H1 (cell line): ENCODE measurements around the gene GLUD1. TPM values are rescaled to one million over a fixed set of nuclear protein-coding genes. Genes with fewer than 3 reads are reported as not detected.

ENCODE experiments used
- CTCF ChIA-PET: fragments of 300-600 bp; sonication (Branson Sonifier 250); formaldehyde crosslinking; loops from one replicate; lab custom pipeline; 2021; ENCODE audit not compliant: partially characterized antibody; lab: Charles Lee
- POLR2A ChIA-PET: fragments of 300-600 bp; sonication (Branson Sonifier 250); formaldehyde crosslinking; loops from one replicate; lab custom pipeline; 2021; ENCODE audit warnings: inconsistent platforms; ENCODE audit not compliant: partially characterized antibody; lab: Charles Lee
- DNase-seq, 2 experiments: peaks; one replicate each; pipeline versions ENCODE4 v3.0.0 to v3.0.0-alpha.2; 2010 to 2022; ENCODE audit warnings: low spot score in 2 of 2, low read depth in 1 of 2, mixed read lengths in 1 of 2
- FAIRE-seq: peaks from 2 replicates; lab custom pipeline; 2011; peaks lifted over from hg19 to GRCh38; lab: Jason Lieb, UNC
- H2AFZ ChIP-seq: 2 replicates; pipeline ENCODE4 v1.8.1; 2012; ENCODE audit warnings: low read length, inconsistent platforms
- H2AK5ac ChIP-seq: 2 replicates; pipeline ENCODE4 v1.6.1; 2013; ENCODE audit warnings: low read depth, low read length
- H2BK120ac ChIP-seq: replicated peaks from 2 replicates; pipeline ENCODE3; 2013; ENCODE audit warnings: low read depth, low read length, inconsistent platforms
- H2BK12ac ChIP-seq: 2 replicates; pipeline ENCODE4 v1.6.1; 2013; ENCODE audit warnings: low read depth, low read length
- H2BK15ac ChIP-seq: 2 replicates; pipeline ENCODE4 v1.6.1; 2013; ENCODE audit warnings: low read length
- H2BK20ac ChIP-seq: 2 replicates; pipeline ENCODE4 v1.6.1; 2013; ENCODE audit warnings: low read length
- H2BK5ac ChIP-seq: 2 replicates; pipeline ENCODE4 v1.6.1; 2013; ENCODE audit warnings: low read depth, low read length
- H3K14ac ChIP-seq: 2 replicates; pipeline ENCODE4 v1.6.1; 2013; ENCODE audit warnings: inconsistent platforms; ENCODE audit not compliant: insufficient read length
- H3K18ac ChIP-seq: 2 replicates; pipeline ENCODE4 v1.6.1; 2013; ENCODE audit warnings: low read length; ENCODE audit errors: extremely low read depth
- H3K23ac ChIP-seq: 2 replicates; pipeline ENCODE4 v1.6.1; 2013; ENCODE audit warnings: inconsistent platforms; ENCODE audit not compliant: insufficient read length
- H3K23me2 ChIP-seq: 2 replicates; pipeline ENCODE4 v1.6.1; 2013; ENCODE audit warnings: low read depth, low read length
- H3K27ac ChIP-seq: 2 replicates; pipeline ENCODE4 v1.6.1; 2011; ENCODE audit warnings: low read depth, low read length, inconsistent platforms
- H3K27me3 ChIP-seq, 4 experiments: replicated peaks in 1 of 4; 1 replicate in 1 of 4; 2 replicates in 3 of 4; pipeline versions ENCODE4 v1.6.1 to v1.8.1; 2011 to 2013; ENCODE audit warnings: low read length in 3 of 4, mild to moderate bottlenecking in 3 of 4, inconsistent platforms in 2 of 4, mixed read lengths in 2 of 4, moderate library complexity in 1 of 4; ENCODE audit not compliant: control insufficient read depth in 3 of 4, insufficient read depth in 3 of 4; ENCODE audit errors: extremely low read depth in 1 of 4
- H3K36me3 ChIP-seq, 4 experiments: 2 replicates each; pipeline versions ENCODE4 v1.6.1 to v1.8.1; 2011 to 2013; ENCODE audit warnings: mild to moderate bottlenecking in 4 of 4, low read length in 3 of 4, moderate library complexity in 2 of 4, control low read depth in 1 of 4, inconsistent platforms in 1 of 4; ENCODE audit not compliant: insufficient read depth in 4 of 4, control insufficient read depth in 2 of 4
- H3K4ac ChIP-seq: replicated peaks from 2 replicates; pipeline ENCODE3; 2013; ENCODE audit warnings: low read length, low read depth, mixed read lengths, inconsistent platforms; ENCODE audit not compliant: insufficient read length
- H3K4me1 ChIP-seq, 4 experiments: replicated peaks in 1 of 4; 1 replicate in 1 of 4; 2 replicates in 3 of 4; pipeline versions ENCODE4 v1.6.1 to v1.8.1; 2011 to 2013; ENCODE audit warnings: low read length in 3 of 4, inconsistent platforms in 2 of 4, mixed read lengths in 1 of 4; ENCODE audit not compliant: insufficient read depth in 4 of 4, control insufficient read depth in 3 of 4
- H3K4me2 ChIP-seq, 2 experiments: 2 replicates each; pipeline versions ENCODE4 v1.6.1 to v1.8.1; 2011 to 2013; ENCODE audit warnings: low read depth in 2 of 2, low read length in 2 of 2, control low read depth in 1 of 2, inconsistent platforms in 1 of 2, mild to moderate bottlenecking in 1 of 2; ENCODE audit not compliant: insufficient read depth in 1 of 2
- H3K4me3 ChIP-seq, 4 experiments: fragments of 200-600, 300-600 bp in 1 of 4; sonication (generic), shearing (Covaris generic), sonication (Bioruptor Twin) in 1 of 4; 2 replicates each; pipeline versions ENCODE4 v1.5.1 to v1.8.1; 2011 to 2016; ENCODE audit warnings: low read length in 4 of 4, low read depth in 3 of 4, control low read depth in 2 of 4, inconsistent platforms in 2 of 4, mild to moderate bottlenecking in 2 of 4, mixed read lengths in 1 of 4, moderate library complexity in 1 of 4; ENCODE audit not compliant: insufficient read depth in 2 of 4; ENCODE audit errors: extremely low read depth in 1 of 4
- H3K56ac ChIP-seq: replicated peaks from 2 replicates; pipeline ENCODE3; 2013; ENCODE audit warnings: low read depth, mild to moderate bottlenecking, mixed read lengths, low read length, inconsistent platforms; ENCODE audit not compliant: insufficient read length
- H3K79me1 ChIP-seq: 2 replicates; pipeline ENCODE4 v1.6.1; 2013; ENCODE audit warnings: low read depth, low read length, control low read depth
- H3K79me2 ChIP-seq, 2 experiments: 2 replicates each; pipeline versions ENCODE4 v1.6.1 to v1.8.1; 2012 to 2013; ENCODE audit warnings: low read length in 2 of 2, mild to moderate bottlenecking in 2 of 2, inconsistent platforms in 1 of 2; ENCODE audit not compliant: insufficient read depth in 2 of 2, control insufficient read depth in 1 of 2
- H3K9ac ChIP-seq, 4 experiments: replicated peaks in 1 of 4; 1 replicate in 1 of 4; 2 replicates in 3 of 4; pipeline versions ENCODE4 v1.6.1 to v1.8.1; 2011 to 2013; ENCODE audit warnings: low read depth in 3 of 4, low read length in 3 of 4, control low read depth in 2 of 4, mild to moderate bottlenecking in 2 of 4, moderate library complexity in 2 of 4, inconsistent platforms in 1 of 4; ENCODE audit errors: extremely low read depth in 1 of 4
- H3K9me3 ChIP-seq, 2 experiments: 2 replicates each; pipeline versions ENCODE4 v1.6.1 to v1.8.1; 2012 to 2013; ENCODE audit warnings: mild to moderate bottlenecking in 2 of 2, moderate library complexity in 2 of 2, control low read depth in 1 of 2, inconsistent platforms in 1 of 2, low read depth in 1 of 2, low read length in 1 of 2, mixed read lengths in 1 of 2; ENCODE audit not compliant: insufficient read depth in 2 of 2
- H4K20me1 ChIP-seq, 2 experiments: replicated peaks in 1 of 2; 2 replicates each; pipeline versions ENCODE3 to v1.8.1; 2011 to 2013; ENCODE audit warnings: inconsistent platforms in 2 of 2, low read length in 2 of 2, mild to moderate bottlenecking in 1 of 2; ENCODE audit not compliant: insufficient read depth in 2 of 2, control insufficient read depth in 1 of 2
- H4K5ac ChIP-seq: 2 replicates; pipeline ENCODE4 v1.6.1; 2013; ENCODE audit warnings: low read length, low read depth, mixed read lengths, inconsistent platforms; ENCODE audit not compliant: insufficient read length
- H4K8ac ChIP-seq: 2 replicates; pipeline ENCODE4 v1.8.0; 2013; ENCODE audit warnings: mild to moderate bottlenecking, moderate library complexity, low read length, inconsistent platforms; ENCODE audit not compliant: insufficient read depth; ENCODE audit errors: extremely low read depth
- H4K91ac ChIP-seq: replicated peaks from 2 replicates; pipeline ENCODE3; 2013; ENCODE audit warnings: low read length, mixed read lengths, inconsistent platforms; ENCODE audit not compliant: insufficient read length
- EZH2 ChIP-seq: fragments of 200-600 bp; sonication (generic); IDR thresholded peaks from 2 replicates; pipeline ENCODE4 v1.7.1; 2012; ENCODE audit warnings: low read depth, mild to moderate bottlenecking, moderate library complexity, low read length, inconsistent platforms; ENCODE audit not compliant: severe bottlenecking
- JUN ChIP-seq: IDR thresholded peaks from 2 replicates; pipeline ENCODE4 v1.6.1; 2011; ENCODE audit warnings: low read depth, mild to moderate bottlenecking, improper control_type of control experiment, low read length
- NRF1 ChIP-seq: IDR thresholded peaks from 2 replicates; pipeline ENCODE4 v1.6.1; 2011; ENCODE audit warnings: mild to moderate bottlenecking, low read depth, low read length, improper control_type of control experiment
- RXRA ChIP-seq: IDR thresholded peaks from 2 replicates; pipeline ENCODE4 v1.6.1; 2011; ENCODE audit warnings: low read depth, mild to moderate bottlenecking, low read length, moderate library complexity; ENCODE audit not compliant: insufficient read depth
- SUZ12 ChIP-seq: fragments of 200-600 bp; sonication (generic); IDR thresholded peaks from 2 replicates; pipeline ENCODE4 v1.6.1; 2012; ENCODE audit warnings: mild to moderate bottlenecking, inconsistent platforms, low read length, moderate library complexity, mixed read lengths
- WGBS, 2 experiments: shearing (Covaris generic) in 1 of 2; methylation state at CpG; one replicate each; pipeline versions ENCODE4 v1.1.6 to v1.1.7; 2013 to 2015; ENCODE audit warnings: low lambda C conversion rate in 2 of 2, mixed read lengths in 2 of 2, inconsistent platforms in 1 of 2, low coverage in 1 of 2, missing lambda C conversion rate in 1 of 2; ENCODE audit not compliant: insufficient replicate concordance in 2 of 2, insufficient coverage in 1 of 2, insufficient read length in 1 of 2; ENCODE audit errors: extremely low coverage in 1 of 2, missing lambda C conversion rate in 1 of 2; 5-methylcytosine and 5-hydroxymethylcytosine counted together
- polyA plus RNA-seq, 7 experiments: library from polyadenylated mRNA; depleted of rRNA in 3 of 7; stranded (reverse) in 5 of 7; unstranded in 2 of 7; fragments of >200 nt in 5 of 7; fragments of 200-250 nt in 2 of 7; gene quantifications; 1 replicate in 5 of 7; 2 replicates in 1 of 7; 4 replicates in 1 of 7; pipeline versions ENCODE4 v1.2.1 to v1.2.3, GENCODE V29; 2011 to 2013; ENCODE audit warnings: missing spikeins in 2 of 7, mixed read lengths in 2 of 7
- total RNA-seq: library from RNA; stranded (reverse); fragmentation: NEBNext Ultra II Directional; extraction: Animal tissue kit (Norgen Biotek cat#: 25700); gene quantifications from 2 replicates; pipeline ENCODE4 v1.2.1, GENCODE V29; 2021

The GLUD1 gene
- total and polyA plus RNA-seq, 2 of the 8 experiments (the other 6 are each of a cell fraction or from before 2014, with no cell fraction given) = 41.0 to 96.2 TPM

- Histone ChIP-seq H3K27me3 (no peaks in the 10 kb centered on the region), H2BK120ac (no peak overlapping the region), H4K91ac (no peak overlapping the region), H3K23me2 (peaks cover 9% of the 10 kb centered on the region; the same call in 1 of the 2 replicates), H3K18ac (no peak overlapping the region), H2AK5ac (no peak overlapping the region), H2AFZ (no peak overlapping the region; the same call in 1 of the 2 replicates), H3K9ac (peak overlapping the region in 3 of 4 experiments; percentile 21 to 75 (median 28); a peak in 3 of 7 replicates), H3K4ac (no peak overlapping the region), H3K56ac (no peak overlapping the region), H3K27ac (no peak overlapping the region), H3K36me3 (peaks cover 0 to 7% (median 0%) of the 10 kb centered on the region in 4 experiments; a peak in 1 of 8 replicates), H4K20me1 (peaks cover 2 to 4% of the 10 kb centered on the region in 2 experiments), H3K14ac (no peak overlapping the region), H3K4me1 (peaks cover 0 to 5% (median 1%) of the 10 kb centered on the region in 4 experiments; a peak in 2 of 7 replicates), H4K5ac (no peak overlapping the region), H4K8ac (no peak overlapping the region), H3K79me2 (peaks cover 5 to 72% of the 10 kb centered on the region in 2 experiments; a peak in 2 of 4 replicates), H3K79me1 (no peaks in the 10 kb centered on the region), H3K4me2 (peak overlapping the region; percentile 87), H2BK20ac (no peak overlapping the region), H2BK12ac (no peak overlapping the region; the same call in 1 of the 2 replicates), H3K4me3 (peak overlapping the region; percentile 61 to 82 (median 71)), H2BK15ac (no peak overlapping the region), H3K9me3 (no peaks in the 10 kb centered on the region), H3K23ac (no peak overlapping the region), H2BK5ac (no peak overlapping the region)
- CTCF ChIA-PET = interaction anchor here (0.9 to 2.1 kb wide), 6 partner anchors 16 to 153 kb away, joined by 3 to 9 read pairs (median 3); partner anchors contain the start of gene SNCG
- WGBS, 2 experiments = 37% methylated on average over 7 of the region's 7 CpGs; no CpG with 5 or more reads in 1 of the 2 experiments
- POLR2A ChIA-PET = interaction anchor here (0.6 to 2.2 kb wide), 13 partner anchors 9 to 336 kb away, joined by 3 to 7 read pairs (median 4); partner anchors contain the start of gene BMPR1A
- DNase-seq (no peak), FAIRE-seq (no peak)
- TF ChIP-seq JUN (no peak), SUZ12 (no peak), NRF1 (no peak), EZH2 (no peak), RXRA (no peak)
Observed at GRCh38 chr10:87092376-87092860, 2.2 kb downstream of the GLUD1 start.
